ENCODE results near the gene CACNA1C. TPM values are rescaled to one million over a fixed set of nuclear protein-coding genes. Genes with fewer than 3 reads are reported as not detected.

The CACNA1C gene
- total RNA-seq, 2 donors from 2014 or later, result 99.2 to 127 TPM

- ATAC-seq, result no peak
- no peak for DNase-seq
- intact Hi-C loops (cut with DNase I), result no loop called here
Observed at GRCh38 chr12:2309647-2310046, 256.9 kb downstream of the CACNA1C start.

GRCh38 chr12:2311020-2311778, 258.4 kb downstream of the CACNA1C start:
- ATAC-seq (no peak), DNase-seq (no peak)
- intact Hi-C loops (cut with DNase I), result no loop called here

DNA sequence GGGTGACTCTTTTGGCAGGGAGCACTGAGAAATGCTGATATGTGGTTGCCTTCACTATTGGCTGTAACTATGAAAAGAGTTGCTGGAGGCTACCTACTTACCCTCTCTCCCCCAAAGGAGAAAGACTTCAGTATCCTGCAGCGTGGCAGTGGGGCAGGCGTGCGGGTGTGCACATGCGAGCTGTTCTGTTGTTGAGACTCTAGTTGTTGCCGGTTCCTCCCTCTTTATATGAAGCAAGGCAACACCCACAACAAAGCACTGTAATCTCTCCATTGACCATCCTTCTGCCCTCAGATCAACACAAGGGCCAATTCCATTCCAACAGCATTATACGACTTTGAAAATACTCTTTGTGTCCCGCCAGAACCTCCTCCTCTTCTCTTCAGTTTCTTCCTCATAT, 259.4 kb downstream of the CACNA1C start:
- DNase-seq (no peak), ATAC-seq (no peak)
- intact Hi-C loops (cut with DNase I), result no loop called here

- DNase-seq (no peak), ATAC-seq (no peak)
- intact Hi-C loops (cut with DNase I), result no loop called here
Observed at GRCh38 chr12:2312770-2313169, 260.0 kb downstream of the CACNA1C start.

DNA sequence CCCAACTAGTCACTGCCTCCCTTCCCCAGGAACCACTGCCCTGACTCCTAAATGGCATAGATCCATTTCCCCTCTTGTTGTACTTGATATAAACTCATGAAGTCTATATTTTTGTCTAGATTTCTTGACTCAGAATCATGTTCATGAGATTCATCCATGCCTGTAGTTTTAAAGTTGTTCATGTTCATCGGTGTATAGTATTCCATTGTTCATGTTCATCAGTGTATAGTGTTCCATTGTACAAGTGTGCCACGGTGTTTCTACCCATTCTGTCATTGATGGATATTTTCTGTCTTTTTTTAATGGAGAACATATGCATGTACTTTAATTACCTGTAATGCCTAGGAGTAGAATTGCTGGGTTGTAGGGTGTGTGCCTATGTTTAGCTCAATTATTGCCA, 261.7 kb downstream of the CACNA1C start:
- ATAC-seq (no peak), DNase-seq (no peak)
- intact Hi-C loops (cut with DNase I), result no loop called here

- DNase-seq (no peak), ATAC-seq (no peak)
- intact Hi-C loops (cut with DNase I), result no loop called here
Observed at GRCh38 chr12:2317772-2318171, 265.0 kb downstream of the CACNA1C start.

- intact Hi-C loops (cut with DNase I), result no loop called here
- ATAC-seq (no peak), DNase-seq (no peak)
Observed at GRCh38 chr12:2318286-2318685, 265.5 kb downstream of the CACNA1C start.

- ATAC-seq (no peak), DNase-seq (no peak)
- intact Hi-C loops (cut with DNase I), result no loop called here
Observed at GRCh38 chr12:2319136-2319535, 266.3 kb downstream of the CACNA1C start.

- no peak for DNase-seq
- intact Hi-C loops (cut with DNase I), result no loop called here
- peak in 1 of 2 donors; percentile 27 for ATAC-seq
Observed at GRCh38 chr12:2319737-2320506, 267.1 kb downstream of the CACNA1C start.

DNA sequence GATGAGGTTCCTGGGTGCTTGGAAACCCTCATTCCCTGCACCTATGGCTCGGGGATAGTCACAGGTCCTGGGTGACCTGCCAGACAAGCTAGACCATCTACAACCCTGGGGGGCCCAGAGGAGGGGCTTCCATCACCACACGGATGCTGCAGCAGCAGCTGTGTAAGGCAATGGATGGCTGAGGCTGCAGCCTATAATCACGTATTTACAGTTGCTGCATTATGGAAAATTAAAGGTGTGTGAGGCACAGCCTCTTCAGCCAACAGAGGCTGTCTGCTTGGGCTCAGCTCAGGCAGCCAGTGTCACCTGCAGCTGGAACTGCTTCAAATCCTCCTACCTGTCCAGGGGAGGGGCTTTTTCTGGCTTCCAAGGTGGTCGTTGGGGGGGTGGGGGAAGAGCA, 268.1 kb downstream of the CACNA1C start:
- DNase-seq (no peak), ATAC-seq (no peak)
- intact Hi-C loops (cut with DNase I), result no loop called here

DNA sequence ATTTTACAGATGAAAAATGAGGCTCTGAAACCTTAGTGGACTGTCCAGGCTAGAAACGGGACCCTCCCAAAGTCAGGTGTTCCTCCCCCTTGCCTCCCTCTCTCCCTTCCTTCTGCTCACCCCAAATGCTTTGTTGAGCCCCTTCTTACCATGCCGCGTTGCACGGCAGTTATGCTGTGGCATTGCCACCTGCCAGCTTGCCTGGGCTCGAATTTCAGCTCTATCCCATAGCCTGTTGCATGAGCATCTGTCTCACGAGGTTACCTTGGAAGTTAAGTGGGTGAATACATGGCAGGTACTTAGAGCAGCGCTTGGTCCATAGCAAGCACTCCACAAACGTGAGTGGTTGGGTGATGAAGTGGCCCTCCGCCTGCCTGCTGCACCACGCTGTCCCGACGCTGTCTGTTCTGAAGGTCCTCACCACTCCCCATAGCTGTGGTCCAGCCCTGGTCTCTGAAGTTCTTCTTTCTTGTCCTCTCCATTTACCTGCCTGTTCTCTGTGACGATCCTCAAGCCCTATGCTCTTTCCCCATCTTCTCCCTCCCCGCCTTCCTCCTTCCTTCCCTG, 269.9 kb downstream of the CACNA1C start:
- intact Hi-C loops (cut with DNase I), result no loop called here
- peak in 1 of 2 donors; percentile 14 for ATAC-seq
- no peak for DNase-seq

DNA sequence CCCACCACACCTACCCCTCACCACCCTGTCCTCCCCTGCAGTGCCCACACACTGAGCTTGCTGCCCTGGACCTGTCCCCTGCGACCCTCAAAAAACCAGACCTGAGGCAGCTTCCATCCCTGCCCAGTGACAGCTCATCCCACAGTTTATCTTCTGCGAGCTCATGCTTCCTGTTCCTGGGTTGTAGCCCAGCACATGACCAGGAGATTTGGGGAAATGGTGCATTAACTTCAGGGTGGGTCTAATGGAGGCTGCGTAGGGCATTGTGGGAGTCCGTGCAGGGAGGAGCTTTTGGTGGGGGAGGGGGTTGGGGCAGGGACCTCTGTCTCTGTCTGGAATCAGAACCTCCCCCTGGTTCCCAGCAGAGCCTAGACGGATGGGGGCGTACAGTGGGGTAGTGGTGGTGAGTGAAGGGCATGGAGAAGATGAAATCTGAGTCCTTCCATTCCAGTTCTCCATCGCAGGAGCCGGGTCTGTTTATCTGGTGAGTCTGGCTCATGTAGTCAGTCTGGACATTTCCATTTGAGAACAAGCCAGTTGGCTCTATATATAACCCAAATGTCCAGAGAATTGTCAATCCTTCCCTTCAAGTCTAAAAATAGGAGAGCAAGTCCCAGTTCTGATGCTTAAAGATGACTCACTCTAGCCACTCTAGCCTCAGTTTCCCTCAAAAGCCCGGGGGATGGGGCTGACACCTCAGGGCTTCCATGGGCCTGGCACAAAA, 270.9 kb downstream of the CACNA1C start:
- peak; percentile 54 to 60 for ATAC-seq
- intact Hi-C loops (cut with DNase I), result no loop called here
- no peak for DNase-seq

DNA sequence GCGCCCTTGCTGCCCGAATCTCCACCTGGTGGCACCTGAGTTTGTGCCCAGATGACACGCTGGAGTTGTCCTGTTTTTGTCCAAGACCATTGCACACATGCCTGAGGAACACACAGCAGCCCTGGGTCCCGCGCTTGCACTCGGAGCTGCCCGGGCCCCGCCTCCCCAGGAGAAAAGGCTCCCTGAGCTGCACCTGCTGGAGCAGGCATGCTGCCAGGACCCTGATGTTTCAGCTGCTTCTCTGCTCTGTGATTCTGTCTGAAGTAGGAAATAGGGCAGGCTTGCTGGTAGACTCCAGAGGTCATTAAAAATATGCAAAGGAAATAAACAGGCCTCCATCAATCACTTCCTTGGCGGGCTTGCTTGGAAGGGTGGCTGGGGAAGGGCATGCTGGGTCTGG, 271.6 kb downstream of the CACNA1C start:
- no peak for DNase-seq
- intact Hi-C loops (cut with DNase I), result no loop called here
- ATAC-seq, result peak in 1 of 2 donors; percentile 10

GRCh38 chr12:2325519-2325918, 272.7 kb downstream of the CACNA1C start:
- DNase-seq (no peak), ATAC-seq (no peak)
- intact Hi-C loops (cut with DNase I), result no loop called here

- intact Hi-C loops (cut with DNase I), result no loop called here
- ATAC-seq, result no peak
- DNase-seq, result no peak
Observed at GRCh38 chr12:2326470-2326869, 273.7 kb downstream of the CACNA1C start.

GRCh38 chr12:2328661-2329060, 275.9 kb downstream of the CACNA1C start:
- no peak for ATAC-seq
- no peak for DNase-seq
- intact Hi-C loops (cut with DNase I), result no loop called here

GRCh38 chr12:2329661-2330210, 276.9 kb downstream of the CACNA1C start:
- ATAC-seq (no peak), DNase-seq (no peak)
- intact Hi-C loops (cut with DNase I), result no loop called here

- ATAC-seq, result no peak
- no peak for DNase-seq
- intact Hi-C loops (cut with DNase I), result no loop called here
Observed at GRCh38 chr12:2332236-2332635, 279.4 kb downstream of the CACNA1C start.

DNA sequence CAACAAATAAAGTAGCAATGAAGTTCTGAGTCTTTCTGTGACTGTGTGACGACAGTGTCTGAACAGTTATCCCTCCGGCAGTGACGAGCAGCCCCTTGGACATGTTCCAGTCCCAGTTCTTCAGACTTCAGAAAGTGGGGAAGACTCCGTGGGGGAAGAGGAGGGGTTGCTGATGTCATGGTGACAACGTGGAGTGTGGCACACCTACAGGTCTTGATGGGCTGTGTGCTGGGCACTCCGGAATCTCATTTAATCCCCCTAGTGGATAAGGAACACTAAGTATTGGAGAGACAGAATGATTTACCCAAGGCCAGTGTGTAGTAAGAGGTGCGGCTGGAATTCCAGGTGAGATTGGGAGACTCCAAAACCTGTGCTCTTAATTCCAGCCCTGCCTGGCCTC, 280.2 kb downstream of the CACNA1C start:
- ATAC-seq (peak; percentile 16 to 32), DNase-seq (no peak)
- intact Hi-C loops (cut with DNase I), result no loop called here

Data from left cardiac atrium (tissue), 4 donors.